NB4 (cell line): ENCODE measurements around the gene SNAI3.

ENCODE experiments used
- DNase-seq: peaks from one replicate; pipeline ENCODE4 v3.0.0; 2010; ENCODE audit warnings: low read depth
- H3K4me3 ChIP-seq: one replicate; pipeline ENCODE4 v1.5.1; 2011; ENCODE audit warnings: mild to moderate bottlenecking, low read depth, low read length, moderate library complexity
- CTCF ChIP-seq: IDR thresholded peaks from one replicate; pipeline ENCODE4 v1.5.1; 2012; ENCODE audit warnings: low read depth, low read length
- MAX ChIP-seq: IDR thresholded peaks from 2 replicates; pipeline ENCODE4 v1.6.1; 2011; ENCODE audit warnings: low read depth, low read length
- MYC ChIP-seq: IDR thresholded peaks from 2 replicates; pipeline ENCODE4 v1.6.1; 2011; ENCODE audit warnings: low read depth, low read length
- POLR2A ChIP-seq: IDR thresholded peaks from 2 replicates; pipeline ENCODE4 v1.6.1; 2011; ENCODE audit warnings: mild to moderate bottlenecking; ENCODE audit not compliant: insufficient read length; ENCODE audit errors: extremely low read depth

SNAI3 gene

GRCh38 chr16:88646345-88647034 is 39.8 kb downstream of the SNAI3 start:
- no peak overlapping the region for H3K4me3 ChIP-seq
- TF ChIP-seq MAX, result no peak
- TF ChIP-seq MYC, result no peak
- TF ChIP-seq CTCF, result no peak
- TF ChIP-seq POLR2A, result no peak
- DNase-seq, result no peak

DNA sequence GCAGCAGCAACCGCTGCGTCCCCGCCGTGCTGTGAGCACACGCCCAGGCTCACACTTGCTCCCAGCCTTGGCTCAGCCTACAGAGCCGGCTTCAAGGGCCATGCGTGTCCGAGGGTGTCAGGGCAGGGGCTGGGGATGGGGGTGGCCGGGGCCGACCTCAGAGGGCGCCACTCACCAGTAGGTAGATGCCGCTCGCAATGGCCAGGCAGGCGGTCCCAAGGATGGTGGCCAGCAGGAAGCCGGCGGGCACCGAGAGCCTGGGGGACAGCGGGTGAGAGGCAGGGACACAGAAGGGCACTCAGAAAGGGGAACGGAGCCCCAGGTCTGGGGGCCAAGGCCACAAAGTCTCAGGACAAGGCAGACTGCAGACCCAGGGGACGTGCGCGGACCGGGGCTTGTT is 40.4 kb downstream of the SNAI3 start:
- no peak for DNase-seq
- no peak overlapping the region for H3K4me3 ChIP-seq
- no peak for TF ChIP-seq POLR2A
- no peak for TF ChIP-seq MYC
- no peak for TF ChIP-seq MAX
- no peak for TF ChIP-seq CTCF

GRCh38 chr16:88645455-88645854 is 40.9 kb downstream of the SNAI3 start:
- no peak for TF ChIP-seq CTCF
- no peak for TF ChIP-seq MAX
- no peak for TF ChIP-seq POLR2A
- TF ChIP-seq MYC, result no peak
- DNase-seq, result no peak

DNA sequence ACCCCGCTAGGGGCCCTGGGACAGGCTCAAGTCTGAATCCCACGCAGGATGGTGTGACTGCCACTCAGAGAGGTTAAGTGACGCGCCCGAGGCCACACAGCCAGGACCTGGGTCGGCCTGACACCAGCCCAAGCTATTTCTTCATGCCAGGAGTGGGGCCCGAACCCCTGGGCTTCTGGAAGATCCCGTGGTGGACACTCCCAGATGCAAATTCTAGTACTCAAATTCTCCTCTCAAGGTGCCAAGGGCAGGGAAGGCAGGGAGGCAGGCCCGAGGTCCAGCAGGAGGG is 42.7 kb downstream of the SNAI3 start:
- TF ChIP-seq MYC (no peak), CTCF (no peak), MAX (no peak), POLR2A (no peak)
- no peak overlapping the region for H3K4me3 ChIP-seq
- DNase-seq, result no peak

More at GRCh38 chr16:88645455-88645854, 40.9 kb downstream of the SNAI3 start:
- no peak overlapping the region for H3K4me3 ChIP-seq

- no peak overlapping the region for H3K4me3 ChIP-seq
- TF ChIP-seq CTCF, result no peak
- TF ChIP-seq POLR2A, result no peak
- DNase-seq, result no peak
Measured at GRCh38 chr16:88642881-88643643, 43.2 kb downstream of the SNAI3 start.
